HCT116 (cell line): ENCODE results near the gene P4HA2. TPM values are rescaled to one million over a fixed set of nuclear protein-coding genes. Genes with fewer than 3 reads are reported as not detected.

ENCODE experiments used
- ATAC-seq: fragments of 200-7000 bp; cut with Tn5 transposase; 2 replicates; pipeline ENCODE4 v1.9.1; 2020; ENCODE audit warnings: mild to moderate bottlenecking, moderate library complexity
- BruUV-seq: library from RNA; stranded (reverse); fragments of 400-500 nt; replicated peaks from 2 replicates; lab custom pipeline; 2021; lab: Mats Ljungman, UMichigan
- CTCF ChIA-PET: fragments of 300-600 bp; sonication (Branson Sonifier 250); formaldehyde crosslinking; loops from one replicate; lab custom pipeline; 2021; ENCODE audit warnings: antibody characterized with exemption; lab: Charles Lee
- POLR2A ChIA-PET: fragments of 300-600, 350-600 bp; sonication (Branson Sonifier 250); formaldehyde crosslinking; loops from one replicate; lab custom pipeline; 2021; ENCODE audit warnings: antibody characterized with exemption; lab: Charles Lee
- RAD21 ChIA-PET, 2 experiments: fragments of 300-600 bp; sonication (Branson Sonifier 250); formaldehyde crosslinking; loops; one replicate each; lab custom pipeline; 2023; ENCODE audit warnings: low total read pairs in 2 of 2; ENCODE audit not compliant: uncharacterized antibody in 2 of 2, unreplicated experiment in 2 of 2, low non-redundant PET in 1 of 2; lab: Charles Lee
- DNase-seq: peaks from one replicate; pipeline ENCODE4 v3.0.0-alpha.2; 2010; ENCODE audit warnings: low read depth, low spot score
- H2AFZ ChIP-seq: fragments of 200-600 bp; shearing (Covaris generic), sonication (generic); 2 replicates; pipeline ENCODE4 v1.6.1; 2017; ENCODE audit warnings: low read depth, mixed run types, mixed read lengths, antibody characterized with exemption, low read length; ENCODE audit not compliant: poor library complexity, severe bottlenecking
- H3K27ac ChIP-seq: 2 replicates; pipeline ENCODE4 v1.5.1; 2012; ENCODE audit warnings: low read depth, low read length
- H3K27me3 ChIP-seq: fragments of 200-600 bp; sonication (generic); 2 replicates; pipeline ENCODE4 v1.6.1; 2016; ENCODE audit warnings: mixed run types, low read length, mixed read lengths; ENCODE audit not compliant: insufficient read depth
- H3K36me3 ChIP-seq, 2 experiments: fragments of 200-500 bp in 1 of 2; fragments of 200-600 bp in 1 of 2; sonication (Bioruptor generic) in 1 of 2; sonication (generic) in 1 of 2; 2 replicates each; pipeline versions ENCODE4 v1.5.1 to v1.6.1; 2014 to 2016; ENCODE audit warnings: low read length in 2 of 2, inconsistent platforms in 1 of 2, mixed read lengths in 1 of 2, mixed run types in 1 of 2; ENCODE audit not compliant: insufficient read depth in 2 of 2, control insufficient read depth in 1 of 2
- H3K4me1 ChIP-seq, 2 experiments: fragments of 200-600 bp in 1 of 2; sonication (generic) in 1 of 2; 2 replicates each; pipeline versions ENCODE4 v1.5.1 to v1.6.1; 2012 to 2017; ENCODE audit warnings: low read length in 2 of 2, inconsistent platforms in 1 of 2, mild to moderate bottlenecking in 1 of 2, mixed read lengths in 1 of 2, mixed run types in 1 of 2, moderate library complexity in 1 of 2; ENCODE audit not compliant: insufficient read depth in 2 of 2, control insufficient read depth in 1 of 2
- H3K4me2 ChIP-seq: fragments of 200-600 bp; sonication (generic); 2 replicates; pipeline ENCODE4 v1.6.1; 2017; ENCODE audit warnings: mixed run types, low read length, mixed read lengths
- H3K4me3 ChIP-seq, 2 experiments: fragments of 200-600 bp in 1 of 2; sonication (generic) in 1 of 2; replicated peaks in 1 of 2; 2 replicates each; pipeline ENCODE4 v1.5.1; 2011 to 2016; ENCODE audit warnings: low read length in 2 of 2, control low read depth in 1 of 2, low read depth in 1 of 2, mild to moderate bottlenecking in 1 of 2, mixed read lengths in 1 of 2, mixed run types in 1 of 2
- H3K79me2 ChIP-seq: fragments of 200-600 bp; sonication (generic); 2 replicates; pipeline ENCODE4 v1.6.1; 2017; ENCODE audit warnings: mild to moderate bottlenecking, mixed run types, low read length, moderate library complexity, mixed read lengths; ENCODE audit not compliant: insufficient read depth
- H3K9ac ChIP-seq: fragments of 200-600 bp; sonication (generic); 2 replicates; pipeline ENCODE4 v1.6.1; 2016; ENCODE audit warnings: low read length, mixed read lengths
- H3K9me2 ChIP-seq: fragments of 200-600 bp; sonication (generic), shearing (Covaris generic); 2 replicates; pipeline ENCODE4 v1.6.1; 2017; ENCODE audit warnings: mixed run types, mild to moderate bottlenecking, moderate library complexity; ENCODE audit not compliant: insufficient read depth
- H3K9me3 ChIP-seq, 2 experiments: fragments of 200-500 bp in 1 of 2; fragments of 200-600 bp in 1 of 2; sonication (Bioruptor generic) in 1 of 2; sonication (generic) in 1 of 2; 2 replicates each; pipeline ENCODE4 v1.6.1; 2014 to 2017; ENCODE audit warnings: low read length in 2 of 2, mixed read lengths in 2 of 2, inconsistent platforms in 1 of 2, low read depth in 1 of 2, mild to moderate bottlenecking in 1 of 2, mixed run types in 1 of 2, moderate library complexity in 1 of 2; ENCODE audit not compliant: control insufficient read depth in 1 of 2, insufficient read depth in 1 of 2
- H4K20me1 ChIP-seq: fragments of 200-600 bp; sonication (generic), shearing (Covaris generic); 2 replicates; pipeline ENCODE4 v1.6.1; 2017; ENCODE audit warnings: mixed run types, mild to moderate bottlenecking, moderate library complexity; ENCODE audit not compliant: insufficient read depth
- YY1 ChIP-seq: IDR thresholded peaks from 2 replicates; pipeline ENCODE4 v1.6.1; 2011; ENCODE audit warnings: low read length, low read depth, moderate library complexity, mild to moderate bottlenecking; ENCODE audit not compliant: insufficient replicate concordance; ENCODE audit errors: extremely low read depth
- ZBTB33 ChIP-seq: IDR thresholded peaks from 2 replicates; pipeline ENCODE4 v1.6.1; 2011; ENCODE audit warnings: mild to moderate bottlenecking, low read length, moderate library complexity; ENCODE audit not compliant: insufficient replicate concordance; ENCODE audit errors: extremely low read depth
- ZFX ChIP-seq: fragments of 450-650 bp; IDR thresholded peaks from 2 replicates; pipeline ENCODE4 v1.6.1; 2017
- ZNF274 ChIP-seq: fragments of 200-500 bp; sonication (Bioruptor generic); IDR thresholded peaks from 2 replicates; pipeline ENCODE4 v1.6.1; 2014; ENCODE audit warnings: mild to moderate bottlenecking, low read depth, low read length, inconsistent platforms
- intact Hi-C: fragments of 100-400 bp; cut with micrococcal nuclease; formaldehyde crosslinking; loops from 2 replicates; pipeline ENCODE4 v1.10.0; 2022
- total RNA-seq: library from RNA; stranded (reverse); gene quantifications from one replicate; pipeline ENCODE4 v1.2.1, GENCODE V29; 2021; ENCODE audit not compliant: unreplicated experiment

P4HA2 gene
- total RNA-seq, 1 experiment from 2014 or later, result 29.0 TPM

GRCh38 chr5:132229236-132229635, 1.6 kb upstream of the P4HA2 start:
- ChIA-PET POLR2A (interaction anchor here (2.9 kb wide), 1 partner anchor 9 kb away, joined by 7 read pairs; no protein-coding TSS in a partner anchor), CTCF (interaction anchor here (1.4 kb wide), 1 partner anchor 9 kb away, joined by 6 read pairs; no protein-coding TSS in a partner anchor), RAD21 (no interaction called here)
- Histone ChIP-seq H3K9ac (no peak overlapping the region), H3K79me2 (peaks cover 12% of the 10 kb centered on the region), H3K4me2 (no peak overlapping the region), H2AFZ (no peak overlapping the region), H3K27ac (no peak overlapping the region), H3K4me3 (no peak overlapping the region), H3K36me3 (no peaks in the 10 kb centered on the region), H3K9me3 (no peaks in the 10 kb centered on the region), H3K9me2 (no peaks in the 10 kb centered on the region), H4K20me1 (no peaks in the 10 kb centered on the region), H3K4me1 (peaks cover 19 to 38% of the 10 kb centered on the region in 2 experiments), H3K27me3 (no peaks in the 10 kb centered on the region)
- intact Hi-C loops, result no loop called here
- no peak for DNase-seq
- TF ChIP-seq YY1 (no peak), ZNF274 (no peak)
- TSS peak; percentile 73 for BruUV-seq
- no peak for ATAC-seq

- intact Hi-C loops, result no loop called here
- DNase-seq (no peak), ATAC-seq (no peak)
- Histone ChIP-seq H3K27ac (peak overlapping the region; percentile 81), H3K4me3 (peak overlapping the region; percentile 67 to 77), H3K36me3 (no peaks in the 10 kb centered on the region), H3K4me2 (peak overlapping the region; percentile 98), H3K79me2 (peaks cover 19% of the 10 kb centered on the region), H3K9ac (peak overlapping the region; percentile 75), H3K4me1 (peaks cover 19 to 38% of the 10 kb centered on the region in 2 experiments), H3K9me3 (no peaks in the 10 kb centered on the region), H2AFZ (no peak overlapping the region), H3K27me3 (no peaks in the 10 kb centered on the region), H3K9me2 (no peaks in the 10 kb centered on the region; the same call in 1 of the 2 replicates), H4K20me1 (no peaks in the 10 kb centered on the region)
- TF ChIP-seq ZBTB33 (no peak), ZFX (peak; percentile 39; the same call in 1 of the 2 replicates)
- BruUV-seq, result no TSS peak
- POLR2A ChIA-PET, result interaction anchor here (1.2 to 2.9 kb wide), 2 partner anchors 10 to 32 kb away, joined by 3 to 7 read pairs; no protein-coding TSS in a partner anchor
- CTCF ChIA-PET, result interaction anchor here (1.4 to 1.5 kb wide), 2 partner anchors 9 to 10 kb away, joined by 6 to 14 read pairs; no protein-coding TSS in a partner anchor
- RAD21 ChIA-PET, result interaction anchor here in 1 of 2 experiments (0.9 kb wide), 1 partner anchor 141 kb away, joined by 3 read pairs; the partner anchor contains the start of gene SLC22A5
Measured at GRCh38 chr5:132228241-132229035, 785 bp upstream of the P4HA2 start.
